PC-3 (cell line): ENCODE data around the gene JADE2. TPM values are rescaled to one million over a fixed set of nuclear protein-coding genes. Genes with fewer than 3 reads are reported as not detected.

ENCODE experiments used
- ATAC-seq: fragments of 200-7000 bp; cut with Tn5 transposase; 2 replicates; pipeline ENCODE4 v1.9.1; 2020; ENCODE audit warnings: mild to moderate bottlenecking, moderate library complexity
- BruUV-seq: library from RNA; stranded (reverse); fragments of 400-500 nt; replicated peaks from 2 replicates; lab custom pipeline; 2021; lab: Mats Ljungman, UMichigan
- CTCF ChIA-PET: fragments of 300-600 bp; sonication (Branson Sonifier 250); formaldehyde crosslinking; loops from one replicate; lab custom pipeline; 2022; ENCODE audit warnings: antibody characterized with exemption; lab: Charles Lee
- POLR2A ChIA-PET: fragments of 300-600 bp; sonication (Branson Sonifier 250); formaldehyde crosslinking; loops from one replicate; lab custom pipeline; 2022; ENCODE audit warnings: antibody characterized with exemption; ENCODE audit not compliant: unreplicated experiment; lab: Charles Lee
- DNase-seq: peaks from one replicate; pipeline ENCODE4 v3.0.0-alpha.2; 2015
- H2AFZ ChIP-seq: fragments of 300-600 bp; sonication (generic); 2 replicates; pipeline ENCODE4 v1.6.0; 2016; ENCODE audit warnings: antibody characterized with exemption, low read length
- H3F3A ChIP-seq: fragments of 300-600 bp; sonication (generic); one replicate; pipeline ENCODE4 v1.6.0; 2017; ENCODE audit warnings: antibody characterized with exemption, low read length, control low read depth, mild to moderate bottlenecking; ENCODE audit not compliant: unreplicated experiment
- H3K27ac ChIP-seq: fragments of 300-600 bp; sonication (generic); 2 replicates; pipeline ENCODE4 v1.5.1; 2016; ENCODE audit warnings: mild to moderate bottlenecking, low read length
- H3K27me3 ChIP-seq: fragments of 300-600 bp; sonication (generic); 2 replicates; pipeline ENCODE4 v1.6.1; 2016; ENCODE audit warnings: low read length, mixed read lengths
- H3K36me3 ChIP-seq: fragments of 300-600 bp; sonication (generic); 2 replicates; pipeline ENCODE4 v1.6.1; 2016; ENCODE audit warnings: low read depth, mixed run types, low read length, mixed read lengths
- H3K4me1 ChIP-seq: fragments of 300-600 bp; sonication (generic); 2 replicates; pipeline ENCODE4 v1.5.1; 2016; ENCODE audit warnings: low read length; ENCODE audit not compliant: insufficient read depth
- H3K4me2 ChIP-seq: fragments of 300-600 bp; sonication (generic); 2 replicates; pipeline ENCODE4 v1.6.0; 2016; ENCODE audit warnings: low read length
- H3K4me3 ChIP-seq: fragments of 300-600 bp; sonication (generic); 2 replicates; pipeline ENCODE4 v1.5.1; 2016; ENCODE audit warnings: mild to moderate bottlenecking, low read length, mixed read lengths
- H3K79me2 ChIP-seq: fragments of 300-600 bp; sonication (generic); 2 replicates; pipeline ENCODE4 v1.6.1; 2017; ENCODE audit warnings: low read length, mixed read lengths
- H3K9ac ChIP-seq: fragments of 300-600 bp; sonication (generic); 2 replicates; pipeline ENCODE4 v1.6.0; 2016; ENCODE audit warnings: mild to moderate bottlenecking, low read length
- H3K9me2 ChIP-seq: fragments of 300-600 bp; sonication (generic); replicated peaks from 2 replicates; pipeline ENCODE4 v1.6.1; 2016; ENCODE audit warnings: mixed run types, low read length, mixed read lengths
- H3K9me3 ChIP-seq: fragments of 300-600 bp; sonication (generic); 2 replicates; pipeline ENCODE4 v1.6.1; 2016; ENCODE audit warnings: low read length, mixed read lengths
- H4K20me1 ChIP-seq: fragments of 300-600 bp; sonication (generic); 2 replicates; pipeline ENCODE4 v1.6.1; 2016; ENCODE audit warnings: low read length, mixed read lengths
- CTCF ChIP-seq: fragments of 300-600 bp; sonication (generic); conservative IDR thresholded peaks from 2 replicates; pipeline ENCODE4 v1.5.1; 2017; ENCODE audit warnings: antibody characterized with exemption, low read depth, mild to moderate bottlenecking, low read length
- EZH2 ChIP-seq: fragments of 300-600 bp; sonication (generic); IDR thresholded peaks from one replicate; pipeline ENCODE4 v1.6.1; 2017; ENCODE audit warnings: antibody characterized with exemption, mild to moderate bottlenecking, low read length; ENCODE audit not compliant: unreplicated experiment
- EZH2phosphoT487 ChIP-seq: fragments of 300-600 bp; sonication (generic); IDR thresholded peaks from 2 replicates; pipeline ENCODE4 v1.6.1; 2018; ENCODE audit warnings: mild to moderate bottlenecking, antibody characterized with exemption, low read length, borderline replicate concordance
- intact Hi-C: fragments of 100-400 bp; cut with micrococcal nuclease; formaldehyde crosslinking; loops from 2 replicates; pipeline ENCODE4 v1.9.0; 2023
- total RNA-seq: library from RNA; depleted of rRNA; stranded (reverse); fragments of >200 nt; gene quantifications from 2 replicates; pipeline ENCODE4 v1.2.3, GENCODE V29; 2014

Gene JADE2
- total RNA-seq, 1 experiment from 2014 or later, result 33.2 TPM

- Histone ChIP-seq H3K9me2 (no peaks in the 10 kb centered on the region), H3K36me3 (peaks cover 3% of the 10 kb centered on the region), H3K27me3 (no peaks in the 10 kb centered on the region), H4K20me1 (no peaks in the 10 kb centered on the region), H3K4me3 (no peak overlapping the region), H3K9me3 (no peaks in the 10 kb centered on the region), H2AFZ (no peak overlapping the region), H3F3A (no peaks in the 10 kb centered on the region), H3K9ac (no peak overlapping the region), H3K4me2 (no peak overlapping the region), H3K79me2 (peaks cover 17% of the 10 kb centered on the region), H3K4me1 (peaks cover 21% of the 10 kb centered on the region), H3K27ac (no peak overlapping the region)
- DNase-seq (no peak), ATAC-seq (no peak)
- POLR2A ChIA-PET, result no interaction called here
- no peak for TF ChIP-seq CTCF
- TF ChIP-seq EZH2phosphoT487, result no peak
- TF ChIP-seq EZH2, result no peak
- CTCF ChIA-PET, result interaction anchor here (0.6 kb wide), 2 partner anchors 17 to 213 kb away, joined by 3 to 5 read pairs; no protein-coding TSS in a partner anchor
- no TSS peak for BruUV-seq
- intact Hi-C loops, result no loop called here
These were observed 19.8 kb downstream of the JADE2 start for GRCh38 chr5:134545070-134545868.

- H3K9ac ChIP-seq, result no peak overlapping the region
- CTCF ChIA-PET, result interaction anchor here (0.6 kb wide), 1 partner anchor 32 kb away, joined by 8 read pairs; no protein-coding TSS in a partner anchor
- peaks cover 3% of the 10 kb centered on the region for H3K36me3 ChIP-seq
- POLR2A ChIA-PET, result no interaction called here
- DNase-seq (no peak), ATAC-seq (no peak)
- H3K9me2 ChIP-seq, result no peaks in the 10 kb centered on the region
- H3K79me2 ChIP-seq, result peaks cover 21% of the 10 kb centered on the region
- no peaks in the 10 kb centered on the region for H3K27me3 ChIP-seq
- H3K27ac ChIP-seq, result no peak overlapping the region
- H3K4me1 ChIP-seq, result peaks cover 35% of the 10 kb centered on the region
- TF ChIP-seq EZH2phosphoT487 (no peak), CTCF (no peak), EZH2 (no peak)
- H3K9me3 ChIP-seq, result no peaks in the 10 kb centered on the region
- no peak overlapping the region for H2AFZ ChIP-seq
- H4K20me1 ChIP-seq, result no peaks in the 10 kb centered on the region
- H3K4me3 ChIP-seq, result no peak overlapping the region
- no peaks in the 10 kb centered on the region for H3F3A ChIP-seq
- no peak overlapping the region for H3K4me2 ChIP-seq
- BruUV-seq, result no TSS peak
- intact Hi-C loops, result no loop called here
These were observed 21.6 kb downstream of the JADE2 start for GRCh38 chr5:134547066-134547465.

- peak; percentile 60 for DNase-seq
- no peak overlapping the region for H3K4me2 ChIP-seq
- peak; percentile 39; the same call in 1 of the 2 replicates for ATAC-seq
These were observed 22.1 kb downstream of the JADE2 start for GRCh38 chr5:134547579-134547978.

More at GRCh38 chr5:134547579-134547978, 22.1 kb downstream of the JADE2 start:
- H2AFZ ChIP-seq, result no peak overlapping the region
- H3K27me3 ChIP-seq, result no peaks in the 10 kb centered on the region
- H3K9ac ChIP-seq, result no peak overlapping the region
- ChIA-PET POLR2A (no interaction called here), CTCF (interaction anchor here (0.6 kb wide), 1 partner anchor 33 kb away, joined by 8 read pairs; no protein-coding TSS in a partner anchor)
- no peaks in the 10 kb centered on the region for H3K9me3 ChIP-seq
- intact Hi-C loops, result no loop called here
- no peaks in the 10 kb centered on the region for H3F3A ChIP-seq
- peaks cover 40% of the 10 kb centered on the region for H3K4me1 ChIP-seq
- H3K9me2 ChIP-seq, result no peaks in the 10 kb centered on the region
- peaks cover 21% of the 10 kb centered on the region for H3K79me2 ChIP-seq
- no peaks in the 10 kb centered on the region for H4K20me1 ChIP-seq
- H3K36me3 ChIP-seq, result peaks cover 3% of the 10 kb centered on the region
- no peak for TF ChIP-seq EZH2
- TF ChIP-seq EZH2phosphoT487, result no peak
- TF ChIP-seq CTCF, result no peak
- no TSS peak for BruUV-seq
- H3K27ac ChIP-seq, result no peak overlapping the region
- no peak overlapping the region for H3K4me3 ChIP-seq
